ENCODE results near the gene TAS2R41. TPM values are rescaled to one million over a fixed set of nuclear protein-coding genes. Genes with fewer than 3 reads are reported as not detected.
A peak's percentile ranks its signal among the peaks of the same experiment; 100 is the strongest.

The TAS2R41 gene
- total and polyA plus RNA-seq, 9 donors = not detected

DNA sequence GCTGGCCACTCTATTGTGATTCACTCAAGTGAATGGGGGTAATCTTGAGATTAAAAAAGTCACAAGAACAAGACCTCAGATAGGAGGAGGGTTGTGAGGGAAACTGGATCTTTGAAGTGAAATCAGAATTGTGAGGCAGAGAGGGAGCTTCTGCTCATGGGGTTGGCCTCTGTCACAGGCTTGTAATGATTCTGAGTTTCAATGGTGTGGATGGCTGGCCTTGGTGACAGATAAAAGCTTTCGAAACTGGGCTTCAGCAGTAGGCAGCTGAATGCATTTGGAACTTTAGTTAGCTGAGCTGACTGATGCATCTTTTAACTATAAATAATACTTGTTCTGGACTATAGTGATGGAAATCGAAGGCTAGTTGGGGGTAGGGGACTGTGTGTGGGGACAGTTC is 22.2 kb upstream of the TAS2R41 start:
- H3K4me1 ChIP-seq (ENCODE audit: control insufficient read depth, insufficient read depth, low read length) = no peaks in the 10 kb centered on the region
- no peaks in the 10 kb centered on the region for H3K27me3 ChIP-seq (ENCODE audit: control insufficient read depth, insufficient read depth, low read length)
- no CpG with 5 or more reads among the region's 2 CpGs for WGBS (ENCODE audit: insufficient coverage)
- no peak overlapping the region for H3K4me3 ChIP-seq (ENCODE audit: low read length)
- DNase-seq = no peak
- no peaks in the 10 kb centered on the region for H3K9me3 ChIP-seq (replicated peaks; ENCODE audit: control insufficient read depth, low read depth, low read length)
- H3K27ac ChIP-seq (ENCODE audit: low read length) = no peak overlapping the region
- H3K36me3 ChIP-seq (ENCODE audit: control insufficient read depth, insufficient read depth, low read length) = no peaks in the 10 kb centered on the region

DNA sequence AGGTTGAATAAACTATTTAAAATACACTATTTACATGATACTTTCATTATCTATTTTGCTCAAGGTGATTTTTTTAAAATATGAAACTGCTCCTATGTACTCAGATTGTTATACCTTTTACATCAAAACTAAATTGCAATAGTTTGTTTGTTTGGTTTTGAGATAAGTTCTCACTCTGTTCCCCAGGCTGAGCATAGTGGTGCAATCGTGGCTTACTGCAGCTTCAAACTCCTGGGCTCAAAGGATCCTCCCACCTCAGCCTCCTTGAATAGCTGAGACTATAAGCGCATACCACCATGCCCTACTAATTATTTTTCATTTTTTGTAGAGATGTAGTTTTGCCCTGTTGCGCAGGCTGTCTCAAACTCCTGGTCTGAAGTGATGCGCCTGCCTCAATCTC is 21.7 kb upstream of the TAS2R41 start:
- no peak for DNase-seq
- no peaks in the 10 kb centered on the region for H3K9me3 ChIP-seq (replicated peaks; ENCODE audit: control insufficient read depth, low read depth, low read length)
- H3K36me3 ChIP-seq (ENCODE audit: control insufficient read depth, insufficient read depth, low read length) = no peaks in the 10 kb centered on the region
- no peaks in the 10 kb centered on the region for H3K27me3 ChIP-seq (ENCODE audit: control insufficient read depth, insufficient read depth, low read length)
- H3K4me3 ChIP-seq (ENCODE audit: low read length) = no peak overlapping the region
- WGBS (ENCODE audit: insufficient coverage) = 100% methylated on average over 2 of the region's 4 CpGs
- H3K4me1 ChIP-seq (ENCODE audit: control insufficient read depth, insufficient read depth, low read length) = no peaks in the 10 kb centered on the region
- no peak overlapping the region for H3K27ac ChIP-seq (ENCODE audit: low read length)

DNA sequence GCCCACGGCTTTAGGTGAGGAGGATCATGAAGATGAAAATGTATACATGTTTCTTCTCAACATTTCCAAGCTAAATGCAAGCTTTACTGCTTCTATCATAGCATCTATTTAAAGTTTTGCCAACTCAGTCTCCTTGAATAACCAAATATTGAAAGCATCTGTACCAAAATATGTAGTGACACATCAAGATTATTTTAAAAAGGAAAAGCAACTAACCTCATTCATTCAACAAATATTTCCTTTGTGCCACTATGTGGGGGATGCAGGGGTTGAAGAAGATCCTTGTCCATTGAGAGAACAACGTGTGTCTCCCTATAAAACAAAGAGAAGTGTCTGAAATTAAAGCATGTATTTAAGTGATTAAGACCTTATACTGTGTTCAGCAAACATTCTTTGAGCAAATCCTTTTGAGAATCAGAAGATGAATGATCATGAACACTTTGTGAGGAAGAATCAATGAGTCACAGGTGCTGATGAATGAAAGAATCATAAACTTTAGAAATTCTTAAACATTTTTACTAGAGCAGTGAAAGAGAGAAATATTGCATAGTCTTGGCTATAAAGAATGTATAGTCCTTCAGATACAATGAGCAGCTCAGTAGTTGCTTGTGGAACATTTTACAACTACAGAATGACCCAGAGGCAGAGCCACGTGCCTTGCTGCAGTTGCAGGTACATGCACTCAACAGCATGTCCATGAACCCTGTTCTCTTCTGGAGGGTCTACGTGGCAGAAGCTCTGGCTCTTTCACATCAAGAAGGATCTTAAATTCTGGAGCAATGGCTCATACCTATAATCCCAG is 20.5 kb upstream of the TAS2R41 start:
- no peak for DNase-seq
- WGBS (ENCODE audit: insufficient coverage) = 81% methylated on average over 2 of the region's 4 CpGs
- Histone ChIP-seq H3K4me1 (ENCODE audit: control insufficient read depth, insufficient read depth, low read length) (no peaks in the 10 kb centered on the region), H3K36me3 (ENCODE audit: control insufficient read depth, insufficient read depth, low read length) (no peaks in the 10 kb centered on the region), H3K27me3 (ENCODE audit: control insufficient read depth, insufficient read depth, low read length) (no peaks in the 10 kb centered on the region), H3K9me3 (replicated peaks; ENCODE audit: control insufficient read depth, low read depth, low read length) (peaks cover 5% of the 10 kb centered on the region), H3K27ac (ENCODE audit: low read length) (no peak overlapping the region), H3K4me3 (ENCODE audit: low read length) (no peak overlapping the region)

DNA sequence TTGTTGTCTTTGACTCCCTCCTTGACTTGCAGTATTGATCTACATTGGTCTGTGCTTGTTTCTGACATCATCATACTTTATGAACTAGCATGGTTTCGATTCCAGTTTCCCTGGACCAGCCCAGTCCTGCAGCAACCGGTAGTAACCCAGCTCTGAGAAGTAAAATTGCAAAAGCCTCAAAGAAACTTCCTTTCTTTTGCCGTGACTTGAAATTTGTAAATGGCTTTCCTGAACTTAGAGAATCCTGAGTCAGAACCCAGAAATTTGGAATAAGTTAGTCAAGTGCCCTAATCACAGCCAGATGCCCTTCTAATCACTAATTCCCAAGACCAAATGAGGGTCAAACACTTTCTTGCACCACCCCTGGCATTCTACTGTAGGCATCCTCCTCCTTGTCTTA is 19.4 kb upstream of the TAS2R41 start:
- Histone ChIP-seq H3K27ac (ENCODE audit: low read length) (no peak overlapping the region), H3K9me3 (replicated peaks; ENCODE audit: control insufficient read depth, low read depth, low read length) (peaks cover 7% of the 10 kb centered on the region), H3K27me3 (ENCODE audit: control insufficient read depth, insufficient read depth, low read length) (no peaks in the 10 kb centered on the region), H3K4me1 (ENCODE audit: control insufficient read depth, insufficient read depth, low read length) (no peaks in the 10 kb centered on the region), H3K36me3 (ENCODE audit: control insufficient read depth, insufficient read depth, low read length) (no peaks in the 10 kb centered on the region), H3K4me3 (ENCODE audit: low read length) (no peak overlapping the region)
- 79% methylated on average over 3 of the region's 3 CpGs for WGBS (ENCODE audit: insufficient coverage)
- DNase-seq = peak; percentile 32

DNA sequence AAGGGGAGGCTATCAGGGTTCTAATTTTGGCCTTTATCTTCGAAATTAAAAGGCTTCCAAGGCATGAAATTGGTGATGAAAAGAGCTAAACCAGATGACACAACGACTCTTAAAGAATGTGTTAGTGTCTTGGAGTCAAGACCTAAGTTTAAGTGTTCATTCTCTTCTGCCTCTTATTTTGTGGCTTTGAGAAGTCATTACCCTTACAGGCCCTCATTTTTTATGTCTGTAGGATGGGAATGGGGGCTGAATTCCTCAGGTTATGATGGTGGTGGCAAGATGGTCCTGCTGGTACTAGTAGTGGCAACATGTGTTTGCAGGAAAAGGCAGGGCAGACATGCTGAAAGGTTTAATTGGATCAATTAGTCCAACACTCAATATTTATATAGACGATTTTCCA is 19.0 kb upstream of the TAS2R41 start:
- WGBS (ENCODE audit: insufficient coverage) = no CpG with 5 or more reads among the region's 3 CpGs
- no peak overlapping the region for H3K27ac ChIP-seq (ENCODE audit: low read length)
- no peak overlapping the region for H3K4me3 ChIP-seq (ENCODE audit: low read length)
- no peak for DNase-seq
- H3K27me3 ChIP-seq (ENCODE audit: control insufficient read depth, insufficient read depth, low read length) = no peaks in the 10 kb centered on the region
- H3K4me1 ChIP-seq (ENCODE audit: control insufficient read depth, insufficient read depth, low read length) = no peaks in the 10 kb centered on the region
- peaks cover 7% of the 10 kb centered on the region for H3K9me3 ChIP-seq (replicated peaks; ENCODE audit: control insufficient read depth, low read depth, low read length)
- H3K36me3 ChIP-seq (ENCODE audit: control insufficient read depth, insufficient read depth, low read length) = no peaks in the 10 kb centered on the region

DNA sequence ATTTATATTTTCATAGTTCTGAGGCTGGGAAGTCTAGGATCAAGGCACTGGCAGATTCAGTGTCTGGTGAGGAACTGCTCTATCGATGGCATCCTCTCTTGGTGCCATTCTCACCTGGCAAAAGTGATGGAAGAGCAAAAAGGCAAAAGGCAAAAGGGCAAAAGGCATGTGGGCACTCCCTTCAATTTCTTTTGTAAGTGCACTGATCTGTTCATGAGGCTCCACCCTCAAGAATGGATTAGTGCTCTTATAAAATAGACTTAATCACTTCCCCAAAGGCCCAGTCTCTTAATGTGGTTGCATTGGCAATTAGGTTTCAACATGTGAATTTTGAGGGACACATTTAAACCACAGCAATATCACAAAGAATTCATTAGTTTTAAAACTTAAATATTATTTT is 18.3 kb upstream of the TAS2R41 start:
- 83% methylated on average over 1 of the region's 1 CpG for WGBS (ENCODE audit: insufficient coverage)
- Histone ChIP-seq H3K27me3 (ENCODE audit: control insufficient read depth, insufficient read depth, low read length) (no peaks in the 10 kb centered on the region), H3K27ac (ENCODE audit: low read length) (no peak overlapping the region), H3K4me3 (ENCODE audit: low read length) (no peak overlapping the region), H3K36me3 (ENCODE audit: control insufficient read depth, insufficient read depth, low read length) (no peaks in the 10 kb centered on the region), H3K9me3 (replicated peaks; ENCODE audit: control insufficient read depth, low read depth, low read length) (peaks cover 7% of the 10 kb centered on the region), H3K4me1 (ENCODE audit: control insufficient read depth, insufficient read depth, low read length) (no peaks in the 10 kb centered on the region)
- DNase-seq = no peak

DNA sequence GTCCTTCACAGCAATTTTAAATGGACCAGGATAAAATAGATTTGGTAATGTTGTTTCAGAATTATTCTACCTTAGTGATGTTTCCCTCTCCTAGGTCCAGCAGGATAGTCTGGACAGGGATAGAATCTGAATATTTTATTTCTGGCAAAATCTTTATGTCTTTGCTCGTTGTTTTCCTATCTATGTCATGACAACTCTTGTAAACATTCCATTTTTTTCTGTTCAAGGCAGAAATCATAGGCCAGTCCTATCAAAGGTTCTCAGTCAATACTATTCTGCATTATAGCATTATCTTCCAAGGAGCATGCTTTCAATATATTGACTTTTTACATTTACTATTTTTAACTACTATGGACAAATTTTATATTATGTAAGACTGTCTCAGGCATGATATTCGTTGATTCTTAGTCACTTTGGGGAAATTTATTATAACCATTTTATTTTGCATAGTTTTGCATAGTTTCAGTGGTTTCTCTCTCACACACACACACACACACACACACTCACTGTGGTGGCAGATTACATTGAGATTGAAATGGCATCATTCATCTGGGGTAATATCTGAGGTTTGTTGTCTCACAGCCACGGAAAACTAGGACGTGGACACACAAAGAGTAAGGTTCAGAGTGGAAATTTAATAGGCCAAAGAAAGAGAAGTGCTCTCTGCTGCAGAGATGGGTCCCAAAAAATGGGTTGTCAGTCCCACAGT is 17.2 kb upstream of the TAS2R41 start:
- Histone ChIP-seq H3K36me3 (ENCODE audit: control insufficient read depth, insufficient read depth, low read length) (no peaks in the 10 kb centered on the region), H3K27me3 (ENCODE audit: control insufficient read depth, insufficient read depth, low read length) (no peaks in the 10 kb centered on the region), H3K4me1 (ENCODE audit: control insufficient read depth, insufficient read depth, low read length) (no peaks in the 10 kb centered on the region), H3K4me3 (ENCODE audit: low read length) (no peak overlapping the region), H3K9me3 (replicated peaks; ENCODE audit: control insufficient read depth, low read depth, low read length) (peaks cover 7% of the 10 kb centered on the region), H3K27ac (ENCODE audit: low read length) (no peak overlapping the region)
- peak; percentile 53 for DNase-seq
- 61% methylated on average over 3 of the region's 4 CpGs for WGBS (ENCODE audit: insufficient coverage)

DNA sequence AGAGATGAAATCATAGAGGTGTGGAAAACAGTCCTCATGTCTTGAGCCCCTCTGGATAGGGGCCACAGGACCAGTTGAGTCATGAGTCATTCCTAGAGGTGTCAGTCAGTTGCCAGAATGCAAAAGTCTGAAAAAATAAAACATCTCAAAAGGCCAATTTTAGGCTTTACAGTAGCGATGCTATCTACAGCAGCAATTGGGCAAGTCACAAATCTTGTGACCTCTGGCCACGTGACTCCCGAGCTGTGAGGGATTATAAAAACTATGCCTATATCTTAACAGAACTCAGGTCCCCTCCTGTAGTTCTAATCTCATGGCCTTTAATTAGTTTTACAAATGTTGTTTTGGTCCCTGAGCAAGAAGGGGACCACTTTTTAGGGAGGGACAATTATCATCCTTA is 15.6 kb upstream of the TAS2R41 start:
- peaks cover 7% of the 10 kb centered on the region for H3K9me3 ChIP-seq (replicated peaks; ENCODE audit: control insufficient read depth, low read depth, low read length)
- WGBS (ENCODE audit: insufficient coverage) = no CpG with 5 or more reads among the region's 3 CpGs
- H3K27ac ChIP-seq (ENCODE audit: low read length) = no peak overlapping the region
- DNase-seq = no peak
- H3K4me1 ChIP-seq (ENCODE audit: control insufficient read depth, insufficient read depth, low read length) = no peaks in the 10 kb centered on the region
- no peaks in the 10 kb centered on the region for H3K27me3 ChIP-seq (ENCODE audit: control insufficient read depth, insufficient read depth, low read length)
- no peak overlapping the region for H3K4me3 ChIP-seq (ENCODE audit: low read length)
- no peaks in the 10 kb centered on the region for H3K36me3 ChIP-seq (ENCODE audit: control insufficient read depth, insufficient read depth, low read length)

DNA sequence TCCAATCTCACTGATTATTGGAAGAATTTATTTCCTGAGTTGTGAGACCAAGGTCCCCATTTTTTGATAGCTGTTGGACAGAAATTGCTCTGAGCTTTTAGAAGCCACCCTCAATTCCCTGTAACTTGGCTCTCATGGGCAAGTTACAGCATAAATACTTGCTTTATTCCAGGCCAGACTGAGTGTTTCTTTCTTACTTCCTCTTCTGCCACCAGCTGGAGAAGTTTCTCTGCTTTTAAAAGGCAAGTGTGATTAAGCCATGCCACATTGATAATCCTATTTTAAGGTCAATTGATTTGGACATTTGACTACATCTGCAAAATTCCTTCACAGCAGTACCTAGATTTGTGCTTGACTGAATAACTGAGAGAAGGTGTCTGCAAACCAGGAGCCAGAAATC is 14.1 kb upstream of the TAS2R41 start:
- H3K4me1 ChIP-seq (ENCODE audit: control insufficient read depth, insufficient read depth, low read length) = no peaks in the 10 kb centered on the region
- H3K4me3 ChIP-seq (ENCODE audit: low read length) = no peak overlapping the region
- H3K27me3 ChIP-seq (ENCODE audit: control insufficient read depth, insufficient read depth, low read length) = no peaks in the 10 kb centered on the region
- peaks cover 7% of the 10 kb centered on the region for H3K9me3 ChIP-seq (replicated peaks; ENCODE audit: control insufficient read depth, low read depth, low read length)
- H3K36me3 ChIP-seq (ENCODE audit: control insufficient read depth, insufficient read depth, low read length) = no peaks in the 10 kb centered on the region
- DNase-seq = peak; percentile 28
- H3K27ac ChIP-seq (ENCODE audit: low read length) = no peak overlapping the region

DNA sequence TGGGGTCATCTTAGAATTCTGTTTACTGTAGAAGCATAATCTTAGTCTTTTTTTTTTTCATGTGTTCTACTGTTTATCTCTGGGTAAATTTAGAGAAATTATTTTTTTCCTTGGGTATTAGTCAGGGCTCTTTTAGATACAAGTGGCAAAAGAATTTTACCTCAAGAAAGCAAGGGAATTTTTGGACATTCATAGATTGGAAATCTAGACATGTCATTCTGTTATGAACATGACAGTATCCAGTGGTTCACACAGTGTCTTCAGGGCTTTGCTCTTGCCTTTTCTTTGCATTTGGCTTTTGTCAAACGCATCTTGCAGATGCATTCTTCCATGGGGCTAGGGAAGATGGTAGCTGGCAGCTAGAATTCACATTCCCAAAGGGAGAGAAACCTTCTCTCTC is 13.7 kb upstream of the TAS2R41 start:
- Histone ChIP-seq H3K4me1 (ENCODE audit: control insufficient read depth, insufficient read depth, low read length) (no peaks in the 10 kb centered on the region), H3K4me3 (ENCODE audit: low read length) (no peak overlapping the region), H3K27ac (ENCODE audit: low read length) (no peak overlapping the region), H3K27me3 (ENCODE audit: control insufficient read depth, insufficient read depth, low read length) (no peaks in the 10 kb centered on the region), H3K9me3 (replicated peaks; ENCODE audit: control insufficient read depth, low read depth, low read length) (peaks cover 7% of the 10 kb centered on the region), H3K36me3 (ENCODE audit: control insufficient read depth, insufficient read depth, low read length) (no peaks in the 10 kb centered on the region)
- DNase-seq = no peak
- WGBS (ENCODE audit: insufficient coverage) = no CpG with 5 or more reads among the region's 1 CpG
